CD4-positive, alpha-beta memory T cell (primary cell): ENCODE results near the gene TMEM95. TPM values are rescaled to one million over a fixed set of nuclear protein-coding genes. Genes with fewer than 3 reads are reported as not detected.

Source experiments
- CTCF ChIA-PET: fragments of 350-600 bp; sonication (Branson Sonifier 250); formaldehyde crosslinking; loops from one replicate; lab custom pipeline; 2021; ENCODE audit warnings: inconsistent platforms; ENCODE audit not compliant: partially characterized antibody; lab: Charles Lee
- POLR2A ChIA-PET: fragments of 350-600 bp; sonication (Branson Sonifier 250); formaldehyde crosslinking; loops from one replicate; lab custom pipeline; 2021; ENCODE audit not compliant: partially characterized antibody; lab: Charles Lee
- DNase-seq, 5 donors: peaks; one replicate each; pipeline versions ENCODE4 v3.0.0 to v3.0.0-alpha.2; 2020 to 2022; ENCODE audit warnings: mixed read lengths in 1 of 5
- H3K27ac ChIP-seq: one replicate; pipeline ENCODE4 v1.7.0; 2013; ENCODE audit warnings: low read depth, low read length
- H3K27me3 ChIP-seq: 2 replicates; pipeline ENCODE4 v1.7.0; 2013; ENCODE audit warnings: mild to moderate bottlenecking, low read length, moderate library complexity; ENCODE audit not compliant: insufficient read depth
- H3K36me3 ChIP-seq: 2 replicates; pipeline ENCODE4 v1.7.0; 2013; ENCODE audit warnings: mild to moderate bottlenecking, low read length, moderate library complexity; ENCODE audit not compliant: insufficient read depth
- H3K4me1 ChIP-seq: 2 replicates; pipeline ENCODE4 v1.7.0; 2013; ENCODE audit warnings: mild to moderate bottlenecking, low read length, moderate library complexity; ENCODE audit not compliant: insufficient read depth
- H3K4me3 ChIP-seq, 2 donors: one replicate each; pipeline ENCODE4 v1.7.0; 2013; ENCODE audit warnings: low read length in 2 of 2, mild to moderate bottlenecking in 1 of 2
- H3K9me3 ChIP-seq, 2 donors: one replicate each; pipeline ENCODE4 v1.7.0; 2013; ENCODE audit warnings: low read length in 2 of 2, control low read depth in 1 of 2; ENCODE audit not compliant: control insufficient read depth in 1 of 2
- H3K27ac Mint-ChIP-seq, 7 donors: one replicate each; pipeline ENCODE4 v1.8.0; 2020 to 2021; ENCODE audit warnings: mixed read lengths in 7 of 7, mild to moderate bottlenecking in 6 of 7, inconsistent platforms in 3 of 7, moderate library complexity in 3 of 7
- H3K27me3 Mint-ChIP-seq, 2 donors: one replicate each; pipeline ENCODE4 v1.8.0; 2020 to 2021; ENCODE audit warnings: mixed read lengths in 2 of 2
- H3K36me3 Mint-ChIP-seq, 2 donors: one replicate each; pipeline ENCODE4 v1.8.0; 2020 to 2021; ENCODE audit warnings: mixed read lengths in 2 of 2, inconsistent platforms in 1 of 2, mild to moderate bottlenecking in 1 of 2
- H3K4me1 Mint-ChIP-seq, 4 donors: one replicate each; pipeline ENCODE4 v1.8.0; 2020 to 2021; ENCODE audit warnings: mixed read lengths in 4 of 4, mild to moderate bottlenecking in 1 of 4
- H3K4me3 Mint-ChIP-seq, 8 donors: one replicate each; pipeline ENCODE4 v1.8.0; 2020 to 2021; ENCODE audit warnings: mixed read lengths in 8 of 8, mild to moderate bottlenecking in 7 of 8, moderate library complexity in 6 of 8, inconsistent platforms in 3 of 8
- H3K9me3 Mint-ChIP-seq, 8 donors: one replicate each; pipeline ENCODE4 v1.8.0; 2020 to 2021; ENCODE audit warnings: mixed read lengths in 8 of 8, mild to moderate bottlenecking in 5 of 8, inconsistent platforms in 3 of 8, moderate library complexity in 1 of 8
- intact Hi-C: fragments of 100-400 bp; cut with micrococcal nuclease; formaldehyde crosslinking; loops from one replicate; pipeline ENCODE4 v1.15.1; 2023
- polyA plus RNA-seq, 2 donors: library from polyadenylated mRNA; unstranded; fragments of 300-500 nt; fragmentation: Illumina TruSeq; gene quantifications; one replicate each; pipeline ENCODE4 v1.2.3, GENCODE V29; 2021
- total RNA-seq, 2 experiments: library from RNA; stranded (reverse); gene quantifications; one replicate each; pipeline ENCODE4 v1.2.3, GENCODE V29; 2021

The TMEM95 gene
- total and polyA plus RNA-seq, 4 experiments from 2014 or later: not detected

- no peaks in the 10 kb centered on the region for H3K36me3 ChIP-seq
Measured at GRCh38 chr17:7380855-7381683, 26.1 kb downstream of the TMEM95 start, which contains the start of gene TNK1. TSS of gene TNK1 (plus strand) at chr17:7381089. CDS start at chr17:7382927, 1,838 bp downstream.

GRCh38 chr17:7382901-7383300, 27.9 kb downstream of the TMEM95 start:
- Mint-ChIP-seq H3K27me3 (peaks cover 28 to 32% of the 10 kb centered on the region in 2 donors), H3K9me3 (peaks cover 0 to 6% (median 0%) of the 10 kb centered on the region in 8 donors), H3K4me1 (peaks cover 8 to 28% (median 13%) of the 10 kb centered on the region in 4 donors), H3K36me3 (peaks cover 7 to 14% of the 10 kb centered on the region in 2 donors), H3K4me3 (peak overlapping the region in 5 of 8 donors; percentile 15 to 57 (median 35)), H3K27ac (peak overlapping the region in 2 of 7 donors; percentile 15 to 30)
- Histone ChIP-seq H3K9me3 (no peaks in the 10 kb centered on the region), H3K4me1 (peaks cover 16% of the 10 kb centered on the region), H3K4me3 (no peak overlapping the region), H3K27me3 (peaks cover 9% of the 10 kb centered on the region), H3K27ac (no peak overlapping the region), H3K36me3 (no peaks in the 10 kb centered on the region)
- DNase-seq: no peak
- ChIA-PET CTCF (interaction anchor here (1.0 to 3.0 kb wide), 3 partner anchors 26 to 53 kb away, joined by 3 to 14 read pairs (median 5); partner anchors contain the start of gene TMEM102), POLR2A (interaction anchor here (0.8 to 4.7 kb wide), 14 partner anchors 11 to 305 kb away, joined by 3 to 57 read pairs (median 8); partner anchors contain the start of genes ACAP1, CHRNB1, GPS2 and KCTD11)
- intact Hi-C loops: no loop called here

More at GRCh38 chr17:7380855-7381683, 26.1 kb downstream of the TMEM95 start, which contains the start of gene TNK1:
- Histone ChIP-seq H3K27me3 (peaks cover 9% of the 10 kb centered on the region), H3K4me3 (no peak within 1 kb of the TSS), H3K9me3 (no peaks in the 10 kb centered on the region), H3K4me1 (peaks cover 16% of the 10 kb centered on the region), H3K27ac (no peak within 1 kb of the TSS)
- Mint-ChIP-seq H3K9me3 (peaks cover 0 to 6% (median 0%) of the 10 kb centered on the region in 8 donors), H3K4me3 (peak within 1 kb of the TSS in 3 of 8 donors; percentile 4 to 51 (median 26)), H3K36me3 (peaks cover 6 to 7% of the 10 kb centered on the region in 2 donors), H3K27ac (peak within 1 kb of the TSS in 4 of 7 donors; percentile 19 to 91 (median 66)), H3K27me3 (peaks cover 29 to 40% of the 10 kb centered on the region in 2 donors), H3K4me1 (peaks cover 8 to 26% (median 13%) of the 10 kb centered on the region in 4 donors)
- CTCF ChIA-PET: interaction anchor here (2.0 to 3.0 kb wide), 2 partner anchors 25 to 55 kb away, joined by 5 to 14 read pairs; partner anchors contain the start of gene TMEM102
- intact Hi-C loops: no loop called here
- DNase-seq: no peak
- POLR2A ChIA-PET: interaction anchor here (1.3 to 4.7 kb wide), 4 partner anchors 9 to 103 kb away, joined by 3 to 57 read pairs (median 4); partner anchors contain the start of genes PLSCR3 and POLR2A

- ChIA-PET POLR2A (interaction anchor here (0.9 to 6.8 kb wide), 19 partner anchors 9 to 304 kb away, joined by 3 to 69 read pairs (median 10); partner anchors contain the start of genes ACAP1, CHRNB1, GPS2 and KCTD11), CTCF (interaction anchor here (1.0 to 3.0 kb wide), 4 partner anchors 27 to 201 kb away, joined by 3 to 14 read pairs (median 4); partner anchors contain the start of genes MPDU1 and TMEM102)
- Mint-ChIP-seq H3K27me3 (peaks cover 28 to 32% of the 10 kb centered on the region in 2 donors), H3K4me3 (peak overlapping the region in 6 of 8 donors; percentile 7 to 86 (median 67)), H3K4me1 (peaks cover 8 to 28% (median 13%) of the 10 kb centered on the region in 4 donors), H3K36me3 (peaks cover 7 to 15% of the 10 kb centered on the region in 2 donors), H3K9me3 (peaks cover 0 to 6% (median 0%) of the 10 kb centered on the region in 8 donors), H3K27ac (peak overlapping the region in 3 of 7 donors; percentile 30 to 95 (median 78))
- peaks cover 9% of the 10 kb centered on the region for H3K27me3 ChIP-seq
- peak overlapping the region; percentile 72 for H3K27ac ChIP-seq
- H3K9me3 ChIP-seq: no peaks in the 10 kb centered on the region
- H3K4me3 ChIP-seq: peak overlapping the region in 1 of 2 donors; percentile 86
- no peak for DNase-seq
- H3K36me3 ChIP-seq: peaks cover under 1% of the 10 kb centered on the region
- intact Hi-C loops: no loop called here
- peaks cover 16% of the 10 kb centered on the region for H3K4me1 ChIP-seq
Measured at GRCh38 chr17:7383371-7383741, 28.4 kb downstream of the TMEM95 start.

- Mint-ChIP-seq H3K4me1 (peaks cover 8 to 28% (median 13%) of the 10 kb centered on the region in 4 donors), H3K27ac (peak overlapping the region; percentile 88 to 97 (median 94)), H3K4me3 (peak overlapping the region; percentile 80 to 87 (median 82)), H3K36me3 (peaks cover 7 to 19% of the 10 kb centered on the region in 2 donors), H3K9me3 (peaks cover 0 to 6% (median 0%) of the 10 kb centered on the region in 8 donors), H3K27me3 (peaks cover 28 to 32% of the 10 kb centered on the region in 2 donors)
- Histone ChIP-seq H3K4me3 (peak overlapping the region; percentile 42 to 86), H3K27me3 (peaks cover 9% of the 10 kb centered on the region), H3K27ac (peak overlapping the region; percentile 72), H3K4me1 (peaks cover 16% of the 10 kb centered on the region), H3K9me3 (no peaks in the 10 kb centered on the region), H3K36me3 (peaks cover 6% of the 10 kb centered on the region)
- ChIA-PET POLR2A (interaction anchor here (0.6 to 6.8 kb wide), 30 partner anchors 9 to 302 kb away, joined by 3 to 69 read pairs (median 6); partner anchors contain the start of genes ACAP1, CHRNB1, FGF11 and FXR2), CTCF (interaction anchor here (1.1 to 2.2 kb wide), 4 partner anchors 20 to 200 kb away, joined by 3 to 8 read pairs (median 4); partner anchors contain the start of genes MPDU1 and TMEM256)
- DNase-seq: peak; percentile 82 to 87 (median 84)
- intact Hi-C loops: loop anchor here (1.0 kb wide), 3 partner anchors 10 to 51 kb away; partner anchors contain the start of genes PLSCR3, TMEM102 and TMEM256
Measured at GRCh38 chr17:7383742-7384488, 29.0 kb downstream of the TMEM95 start.

GRCh38 chr17:7384489-7385081, 29.6 kb downstream of the TMEM95 start:
- H3K4me3 ChIP-seq: peak overlapping the region; percentile 42 to 86
- Mint-ChIP-seq H3K9me3 (peaks cover 0 to 1% (median 0%) of the 10 kb centered on the region in 8 donors), H3K27me3 (peaks cover 22 to 26% of the 10 kb centered on the region in 2 donors), H3K27ac (peak overlapping the region; percentile 88 to 97 (median 94)), H3K36me3 (peaks cover 6 to 26% of the 10 kb centered on the region in 2 donors), H3K4me3 (peak overlapping the region; percentile 80 to 87 (median 82)), H3K4me1 (peaks cover 8 to 32% (median 13%) of the 10 kb centered on the region in 4 donors)
- no peaks in the 10 kb centered on the region for H3K9me3 ChIP-seq
- POLR2A ChIA-PET: interaction anchor here (0.6 to 6.8 kb wide), 28 partner anchors 9 to 302 kb away, joined by 3 to 69 read pairs (median 6); partner anchors contain the start of genes ACAP1, FGF11, FXR2 and GPS2
- peaks cover 19% of the 10 kb centered on the region for H3K4me1 ChIP-seq
- CTCF ChIA-PET: interaction anchor here (1.1 to 2.2 kb wide), 4 partner anchors 19 to 199 kb away, joined by 3 to 8 read pairs (median 4); partner anchors contain the start of genes MPDU1 and TMEM256
- DNase-seq: no peak
- intact Hi-C loops: loop anchor here (1.0 kb wide), 3 partner anchors 10 to 51 kb away; partner anchors contain the start of genes PLSCR3, TMEM102 and TMEM256
- H3K27ac ChIP-seq: peak overlapping the region; percentile 72
- H3K36me3 ChIP-seq: peaks cover 13% of the 10 kb centered on the region
- H3K27me3 ChIP-seq: peaks cover 9% of the 10 kb centered on the region
